Measurements from ENCODE around the gene CAV2. TPM values are rescaled to one million over a fixed set of nuclear protein-coding genes. Genes with fewer than 3 reads are reported as not detected.

The CAV2 gene
- total RNA-seq, 1 experiment from 2014 or later, result 76.6 TPM

DNA sequence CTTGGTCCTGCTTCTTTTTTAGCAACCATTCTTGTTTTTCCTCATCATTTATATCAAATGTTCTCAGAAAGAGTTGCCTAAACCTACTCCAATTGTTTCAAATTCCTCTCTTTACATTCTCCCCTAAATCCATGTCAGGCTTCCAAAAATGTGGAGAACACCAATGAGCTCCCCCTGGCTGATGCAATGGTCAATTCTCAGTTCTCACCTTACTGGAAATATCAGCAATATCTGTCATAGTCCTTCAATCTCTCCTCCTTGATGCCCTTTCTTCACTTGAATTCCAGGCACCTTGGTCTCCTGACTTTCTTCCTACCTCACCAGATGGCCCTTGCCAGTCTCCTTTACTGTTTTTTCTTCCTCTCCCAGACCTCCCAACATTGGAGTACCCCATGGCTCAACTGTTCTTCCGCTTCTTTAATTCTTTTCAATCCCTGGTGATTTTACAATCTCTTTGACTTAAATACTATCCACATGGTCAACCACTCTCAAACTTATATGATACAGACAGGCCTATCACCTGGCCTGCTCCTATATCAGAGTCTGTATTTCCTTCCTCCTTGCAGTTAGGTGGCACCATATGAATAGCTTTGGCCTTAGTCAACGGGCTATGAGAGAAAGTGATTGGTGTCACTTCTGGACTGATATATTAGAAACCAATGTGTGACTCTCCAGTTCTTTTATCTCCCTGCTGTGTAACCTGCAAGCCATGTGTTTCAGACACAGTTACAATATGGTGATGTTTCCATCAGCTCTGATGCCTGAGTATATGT, 47.4 kb upstream of the CAV2 start:
- no TSS peak for BruUV-seq (replicated peaks)
- H3K9ac ChIP-seq (ENCODE audit: low read length), result no peak overlapping the region
- peaks cover 46% of the 10 kb centered on the region for H3K4me1 ChIP-seq (ENCODE audit: insufficient read depth, low read length)
- CTCF ChIA-PET, result interaction anchor here (0.5 to 0.9 kb wide), 2 partner anchors 74 to 211 kb away, joined by 3 read pairs; no protein-coding TSS in a partner anchor
- no peak overlapping the region for H3K4me3 ChIP-seq (ENCODE audit: low read length)
- no peak overlapping the region for H3K27ac ChIP-seq (ENCODE audit: low read length)
- H2AFZ ChIP-seq (ENCODE audit: low read length), result no peak overlapping the region
- DNase-seq (no peak), ATAC-seq (no peak)
- H3K27me3 ChIP-seq (ENCODE audit: low read length), result no peaks in the 10 kb centered on the region
- TF ChIP-seq EZH2 (IDR thresholded peaks at IDR 0.05; ENCODE audit: low read length, unreplicated experiment) (no peak), EZH2phosphoT487 (IDR thresholded peaks at IDR 0.05; ENCODE audit: borderline replicate concordance, low read length) (no peak)
- TF ChIP-seq, protein P1, sequence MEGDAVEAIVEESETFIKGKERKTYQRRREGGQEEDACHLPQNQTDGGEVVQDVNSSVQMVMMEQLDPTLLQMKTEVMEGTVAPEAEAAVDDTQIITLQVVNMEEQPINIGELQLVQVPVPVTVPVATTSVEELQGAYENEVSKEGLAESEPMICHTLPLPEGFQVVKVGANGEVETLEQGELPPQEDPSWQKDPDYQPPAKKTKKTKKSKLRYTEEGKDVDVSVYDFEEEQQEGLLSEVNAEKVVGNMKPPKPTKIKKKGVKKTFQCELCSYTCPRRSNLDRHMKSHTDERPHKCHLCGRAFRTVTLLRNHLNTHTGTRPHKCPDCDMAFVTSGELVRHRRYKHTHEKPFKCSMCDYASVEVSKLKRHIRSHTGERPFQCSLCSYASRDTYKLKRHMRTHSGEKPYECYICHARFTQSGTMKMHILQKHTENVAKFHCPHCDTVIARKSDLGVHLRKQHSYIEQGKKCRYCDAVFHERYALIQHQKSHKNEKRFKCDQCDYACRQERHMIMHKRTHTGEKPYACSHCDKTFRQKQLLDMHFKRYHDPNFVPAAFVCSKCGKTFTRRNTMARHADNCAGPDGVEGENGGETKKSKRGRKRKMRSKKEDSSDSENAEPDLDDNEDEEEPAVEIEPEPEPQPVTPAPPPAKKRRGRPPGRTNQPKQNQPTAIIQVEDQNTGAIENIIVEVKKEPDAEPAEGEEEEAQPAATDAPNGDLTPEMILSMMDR (conservative IDR thresholded peaks at IDR 0.05; ENCODE audit: low read depth, low read length), result peak; percentile 23; the same call in 1 of the 2 replicates
- no peak overlapping the region for H3K4me2 ChIP-seq (ENCODE audit: low read length)
- H3K9me3 ChIP-seq (ENCODE audit: low read length), result no peaks in the 10 kb centered on the region
- H3F3A ChIP-seq (ENCODE audit: low read length, unreplicated experiment), result peaks cover 12% of the 10 kb centered on the region
- POLR2A ChIA-PET (ENCODE audit: unreplicated experiment), result no interaction called here
- no peaks in the 10 kb centered on the region for H3K9me2 ChIP-seq (replicated peaks; ENCODE audit: low read length)
- intact Hi-C loops (cut with micrococcal nuclease), result no loop called here
- no peaks in the 10 kb centered on the region for H3K79me2 ChIP-seq (ENCODE audit: low read length)
- H4K20me1 ChIP-seq (ENCODE audit: low read length), result no peaks in the 10 kb centered on the region
- no peaks in the 10 kb centered on the region for H3K36me3 ChIP-seq (ENCODE audit: low read depth, low read length)

DNA sequence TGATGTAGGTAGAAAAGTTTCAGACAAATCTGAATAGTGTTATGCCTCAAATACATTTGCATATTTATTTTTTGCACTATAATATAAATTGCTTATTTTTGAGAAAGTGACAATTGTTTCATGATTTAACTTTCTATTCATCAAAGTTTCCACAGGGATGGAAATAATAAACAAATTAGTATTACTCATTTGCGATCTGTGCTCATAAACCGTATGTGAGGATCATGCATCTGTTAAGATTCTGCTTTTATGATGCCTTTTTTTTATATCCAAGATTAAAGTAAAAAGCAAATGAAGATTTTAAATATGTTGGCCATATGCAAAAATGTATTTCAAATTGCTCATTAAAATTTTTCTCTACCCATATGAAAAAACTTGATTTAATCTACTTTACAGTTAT, 45.2 kb upstream of the CAV2 start:
- ChIA-PET CTCF (interaction anchor here (1.3 kb wide), 1 partner anchor 72 kb away, joined by 6 read pairs; no protein-coding TSS in a partner anchor), POLR2A (ENCODE audit: unreplicated experiment) (interaction anchor here (0.6 to 0.9 kb wide), 3 partner anchors 19 to 243 kb away, joined by 4 to 6 read pairs (median 5); no protein-coding TSS in a partner anchor)
- no peaks in the 10 kb centered on the region for H3K36me3 ChIP-seq (ENCODE audit: low read depth, low read length)
- intact Hi-C loops (cut with micrococcal nuclease), result loop anchor here (1.0 to 2.0 kb wide), 2 partner anchors 8 to 72 kb away; no protein-coding TSS in a partner anchor
- 0 out of 2 replicates have a peak overlapping the region, but pooled peaks have one; percentile 2 for H3K9ac ChIP-seq (ENCODE audit: low read length)
- ATAC-seq (no peak), DNase-seq (no peak)
- H3K9me2 ChIP-seq (replicated peaks; ENCODE audit: low read length), result no peaks in the 10 kb centered on the region
- BruUV-seq (replicated peaks), result no TSS peak
- no peaks in the 10 kb centered on the region for H3K79me2 ChIP-seq (ENCODE audit: low read length)
- no peaks in the 10 kb centered on the region for H4K20me1 ChIP-seq (ENCODE audit: low read length)
- no peak overlapping the region for H2AFZ ChIP-seq (ENCODE audit: low read length)
- peaks cover 26% of the 10 kb centered on the region for H3K4me1 ChIP-seq (ENCODE audit: insufficient read depth, low read length)
- H3K27me3 ChIP-seq (ENCODE audit: low read length), result no peaks in the 10 kb centered on the region
- H3K27ac ChIP-seq (ENCODE audit: low read length), result peak overlapping the region; percentile 61
- H3F3A ChIP-seq (ENCODE audit: low read length, unreplicated experiment), result no peaks in the 10 kb centered on the region
- TF ChIP-seq EZH2 (IDR thresholded peaks at IDR 0.05; ENCODE audit: low read length, unreplicated experiment), result no peak
- TF ChIP-seq, protein P1 (conservative IDR thresholded peaks at IDR 0.05; ENCODE audit: low read depth, low read length), result no peak
- H3K9me3 ChIP-seq (ENCODE audit: low read length), result no peaks in the 10 kb centered on the region
- H3K4me2 ChIP-seq (ENCODE audit: low read length), result peak overlapping the region; percentile 64
- no peak overlapping the region for H3K4me3 ChIP-seq (ENCODE audit: low read length)

Measured in PC-3 (cell line).